ENCODE measurements around the gene CDCP1. TPM values are rescaled to one million over a fixed set of nuclear protein-coding genes. Genes with fewer than 3 reads are reported as not detected.

Gene CDCP1
- polyA plus RNA-seq, 3 donors = 0.42 to 1.3 (median 0.52) TPM

GRCh38 chr3:45066109-45066801 lies 79.9 kb downstream of the CDCP1 start:
- Mint-ChIP-seq H3K9me3 (no peaks in the 10 kb centered on the region), H3K27me3 (ENCODE audit: low read depth in 3 of 3) (peaks cover 0 to 2% (median 0%) of the 10 kb centered on the region in 3 donors), H3K4me1 (peaks cover 44% of the 10 kb centered on the region), H3K4me3 (no peak overlapping the region), H3K27ac (peak overlapping the region; percentile 98 to 100 (median 99)), H3K36me3 (peaks cover 0 to 3% of the 10 kb centered on the region in 2 donors)
- Histone ChIP-seq H3K27me3 (ENCODE audit: control insufficient read depth in 2 of 2, insufficient read depth in 2 of 2, low read length in 2 of 2) (no peaks in the 10 kb centered on the region), H3K36me3 (replicated peaks in 1 of 2; ENCODE audit: control insufficient read depth in 1 of 2, insufficient read depth in 2 of 2, low read length in 2 of 2) (no peaks in the 10 kb centered on the region), H4K20me1 (ENCODE audit: insufficient read depth, low read length) (no peaks in the 10 kb centered on the region), H2AFZ (ENCODE audit: insufficient read depth, low read depth, low read length, poor library complexity, severe bottlenecking) (no peak overlapping the region), H3K9me3 (replicated peaks in 1 of 2; ENCODE audit: control insufficient read depth in 1 of 2, insufficient read depth in 1 of 2, low read length in 2 of 2) (no peaks in the 10 kb centered on the region), H3K4me2 (replicated peaks; ENCODE audit: extremely low read depth, low read length, poor library complexity, severe bottlenecking) (no peak overlapping the region), H3K4me1 (ENCODE audit: control insufficient read depth in 1 of 2, insufficient read depth in 2 of 2, low read length in 2 of 2) (peaks cover 34 to 43% of the 10 kb centered on the region in 2 donors), H3K9ac (ENCODE audit: insufficient read depth, low read length, poor library complexity, severe bottlenecking) (no peak overlapping the region), H3K27ac (ENCODE audit: low read depth in 1 of 2, low read length in 2 of 2) (peak overlapping the region in 1 of 2 donors; percentile 96), H3K79me2 (ENCODE audit: insufficient read depth, low read length) (no peaks in the 10 kb centered on the region), H3K4me3 (replicated peaks in 1 of 3; ENCODE audit: low read depth in 2 of 3, low read length in 3 of 3) (no peak overlapping the region)
- peak in 1 of 3 donors; percentile 20 for DNase-seq
- intact Hi-C loops (cut with micrococcal nuclease) = loop anchor here (5.0 to 10.0 kb wide), 2 partner anchors 46 to 49 kb away; no protein-coding TSS in a partner anchor
- WGBS (ENCODE audit: insufficient coverage) = 100% methylated on average over 2 of the region's 3 CpGs
- TF ChIP-seq CTCF (IDR thresholded peaks at IDR 0.05) = no peak

- peaks cover 0 to 3% of the 10 kb centered on the region in 2 donors for H3K36me3 Mint-ChIP-seq
Observed at GRCh38 chr3:45065373-45065720, 80.8 kb downstream of the CDCP1 start.

More at GRCh38 chr3:45065373-45065720, 80.8 kb downstream of the CDCP1 start:
- Histone ChIP-seq H2AFZ (ENCODE audit: insufficient read depth, low read depth, low read length, poor library complexity, severe bottlenecking) (no peak overlapping the region), H3K27me3 (ENCODE audit: control insufficient read depth in 2 of 2, insufficient read depth in 2 of 2, low read length in 2 of 2) (no peaks in the 10 kb centered on the region), H3K9me3 (replicated peaks in 1 of 2; ENCODE audit: control insufficient read depth in 1 of 2, insufficient read depth in 1 of 2, low read length in 2 of 2) (no peaks in the 10 kb centered on the region), H3K4me3 (replicated peaks in 1 of 3; ENCODE audit: low read depth in 2 of 3, low read length in 3 of 3) (no peak overlapping the region), H3K27ac (ENCODE audit: low read depth in 1 of 2, low read length in 2 of 2) (peak overlapping the region; percentile 90 to 96), H3K4me2 (replicated peaks; ENCODE audit: extremely low read depth, low read length, poor library complexity, severe bottlenecking) (no peak overlapping the region), H3K4me1 (ENCODE audit: control insufficient read depth in 1 of 2, insufficient read depth in 2 of 2, low read length in 2 of 2) (peaks cover 34 to 43% of the 10 kb centered on the region in 2 donors), H3K36me3 (replicated peaks in 1 of 2; ENCODE audit: control insufficient read depth in 1 of 2, insufficient read depth in 2 of 2, low read length in 2 of 2) (no peaks in the 10 kb centered on the region), H3K9ac (ENCODE audit: insufficient read depth, low read length, poor library complexity, severe bottlenecking) (no peak overlapping the region), H4K20me1 (ENCODE audit: insufficient read depth, low read length) (no peaks in the 10 kb centered on the region), H3K79me2 (ENCODE audit: insufficient read depth, low read length) (no peaks in the 10 kb centered on the region)
- Mint-ChIP-seq H3K27ac (peak overlapping the region; percentile 98 to 100 (median 99)), H3K4me3 (no peak overlapping the region), H3K27me3 (ENCODE audit: low read depth in 3 of 3) (peaks cover 0 to 2% (median 0%) of the 10 kb centered on the region in 3 donors), H3K9me3 (no peaks in the 10 kb centered on the region), H3K4me1 (peaks cover 44% of the 10 kb centered on the region)
- DNase-seq = no peak
- intact Hi-C loops (cut with micrococcal nuclease) = loop anchor here (2.0 to 10.0 kb wide), 3 partner anchors 47 to 101 kb away; no protein-coding TSS in a partner anchor
- no peak for TF ChIP-seq CTCF (IDR thresholded peaks at IDR 0.05)
- WGBS (ENCODE audit: insufficient coverage) = no CpG with 5 or more reads among the region's 1 CpG
